Neural progenitor cell (in vitro differentiated cells): ENCODE data around the gene GUCY1A2. TPM values are rescaled to one million over a fixed set of nuclear protein-coding genes. Genes with fewer than 3 reads are reported as not detected.

Experiments used
- DNase-seq: peaks from one replicate; pipeline ENCODE4 v3.0.0-alpha.2; 2016; ENCODE audit warnings: low spot score
- H2AFZ ChIP-seq: fragments of 200-600 bp; sonication (generic); replicated peaks from 2 replicates; pipeline ENCODE4 v1.6.1; 2016; ENCODE audit warnings: antibody characterized with exemption
- H3F3A ChIP-seq: fragments of 200-600 bp; sonication (generic); 2 replicates; pipeline ENCODE4 v1.6.1; 2016; ENCODE audit warnings: antibody characterized with exemption, low read depth
- H3K27ac ChIP-seq: fragments of 200-600 bp; sonication (generic); 2 replicates; pipeline ENCODE4 v1.5.1; 2016; ENCODE audit warnings: mild to moderate bottlenecking
- H3K27me3 ChIP-seq: fragments of 200-600 bp; sonication (generic); 2 replicates; pipeline ENCODE4 v1.6.1; 2016; ENCODE audit warnings: mild to moderate bottlenecking, moderate library complexity
- H3K36me3 ChIP-seq: fragments of 200-600 bp; sonication (generic); 2 replicates; pipeline ENCODE4 v1.5.1; 2016
- H3K4me1 ChIP-seq: fragments of 200-600 bp; sonication (generic); 2 replicates; pipeline ENCODE4 v1.6.1; 2016; ENCODE audit warnings: mixed run types
- H3K4me2 ChIP-seq: fragments of 200-600 bp; sonication (generic); 2 replicates; pipeline ENCODE4 v1.6.1; 2016
- H3K4me3 ChIP-seq: fragments of 200-600 bp; sonication (generic); 2 replicates; pipeline ENCODE4 v1.5.1; 2016
- H3K79me2 ChIP-seq: fragments of 200-600 bp; sonication (generic); 2 replicates; pipeline ENCODE4 v1.6.1; 2016; ENCODE audit warnings: low read depth
- H3K9ac ChIP-seq: fragments of 200-600 bp; sonication (generic); 2 replicates; pipeline ENCODE4 v1.6.1; 2016
- H3K9me3 ChIP-seq: fragments of 200-600 bp; sonication (generic); 2 replicates; pipeline ENCODE4 v1.5.1; 2016; ENCODE audit warnings: low read depth
- H4K20me1 ChIP-seq: fragments of 200-600 bp; sonication (generic); 2 replicates; pipeline ENCODE4 v1.6.1; 2016; ENCODE audit warnings: low read depth
- H3K27ac Mint-ChIP-seq: 3 replicates; pipeline ENCODE4 v1.8.0; 2021; ENCODE audit warnings: mixed read lengths
- H3K27me3 Mint-ChIP-seq: 2 replicates; pipeline ENCODE4 v1.8.0; 2022; ENCODE audit warnings: low read depth, mild to moderate bottlenecking, inconsistent platforms, moderate library complexity, mixed read lengths; ENCODE audit not compliant: insufficient read depth
- H3K36me3 Mint-ChIP-seq: 3 replicates; pipeline ENCODE4 v1.8.0; 2021; ENCODE audit warnings: mixed read lengths
- H3K4me1 Mint-ChIP-seq: 3 replicates; pipeline ENCODE4 v1.8.0; 2021; ENCODE audit warnings: mixed read lengths
- H3K4me3 Mint-ChIP-seq: 3 replicates; pipeline ENCODE4 v1.8.0; 2021; ENCODE audit warnings: mild to moderate bottlenecking, moderate library complexity, mixed read lengths
- H3K9me3 Mint-ChIP-seq: 3 replicates; pipeline ENCODE4 v1.8.0; 2020; ENCODE audit warnings: mixed read lengths
- CTCF ChIP-seq: fragments of 200-600 bp; sonication (generic); IDR thresholded peaks from 2 replicates; pipeline ENCODE4 v1.5.1; 2017; ENCODE audit warnings: antibody characterized with exemption, mild to moderate bottlenecking
- EZH2 ChIP-seq: fragments of 200-600 bp; sonication (generic); IDR thresholded peaks from 2 replicates; pipeline ENCODE4 v1.6.1; 2017; ENCODE audit warnings: antibody characterized with exemption, mild to moderate bottlenecking, moderate library complexity
- EZH2phosphoT487 ChIP-seq: fragments of 200-600 bp; sonication (generic); IDR thresholded peaks from 2 replicates; pipeline ENCODE4 v1.6.1; 2017; ENCODE audit warnings: antibody characterized with exemption
- total RNA-seq: library from RNA; depleted of rRNA; stranded (reverse); fragments of >200 nt; gene quantifications from 2 replicates; pipeline ENCODE4 v1.2.3, GENCODE V29; 2015; ENCODE audit warnings: low replicate concordance

GUCY1A2 gene
- total RNA-seq, 1 donor from 2014 or later, result 0.54 TPM

GRCh38 chr11:107011977-107012376 is 6.3 kb downstream of the GUCY1A2 start:
- Mint-ChIP-seq H3K27ac (no peak overlapping the region), H3K4me1 (peaks cover 11% of the 10 kb centered on the region), H3K9me3 (no peaks in the 10 kb centered on the region), H3K36me3 (no peaks in the 10 kb centered on the region), H3K4me3 (no peak overlapping the region), H3K27me3 (no peaks in the 10 kb centered on the region)
- Histone ChIP-seq H3K27me3 (peaks cover 11% of the 10 kb centered on the region), H3K79me2 (no peaks in the 10 kb centered on the region), H3K4me1 (no peaks in the 10 kb centered on the region), H3K27ac (no peak overlapping the region), H3K9ac (no peak overlapping the region), H3K4me2 (no peak overlapping the region), H3K36me3 (no peaks in the 10 kb centered on the region), H3F3A (no peaks in the 10 kb centered on the region), H3K9me3 (no peaks in the 10 kb centered on the region), H4K20me1 (no peaks in the 10 kb centered on the region), H2AFZ (no peak overlapping the region), H3K4me3 (no peak overlapping the region)
- no peak for DNase-seq
- TF ChIP-seq EZH2, result no peak
- TF ChIP-seq CTCF, result no peak
- no peak for TF ChIP-seq EZH2phosphoT487

GRCh38 chr11:107009190-107009589 is 9.1 kb downstream of the GUCY1A2 start:
- H4K20me1 ChIP-seq, result no peaks in the 10 kb centered on the region
- no peak overlapping the region for H2AFZ ChIP-seq
- no peak for DNase-seq
- H3K27ac ChIP-seq, result no peak overlapping the region
- H3K4me2 ChIP-seq, result no peak overlapping the region
- H3K79me2 ChIP-seq, result no peaks in the 10 kb centered on the region
- Mint-ChIP-seq H3K27me3 (no peaks in the 10 kb centered on the region), H3K4me1 (no peaks in the 10 kb centered on the region), H3K9me3 (no peaks in the 10 kb centered on the region), H3K4me3 (no peak overlapping the region), H3K36me3 (no peaks in the 10 kb centered on the region), H3K27ac (no peak overlapping the region)
- no peaks in the 10 kb centered on the region for H3K36me3 ChIP-seq
- H3K4me3 ChIP-seq, result no peak overlapping the region
- no peaks in the 10 kb centered on the region for H3F3A ChIP-seq
- H3K27me3 ChIP-seq, result no peaks in the 10 kb centered on the region
- no peaks in the 10 kb centered on the region for H3K4me1 ChIP-seq
- TF ChIP-seq CTCF, result no peak
- TF ChIP-seq EZH2, result no peak
- TF ChIP-seq EZH2phosphoT487, result no peak
- no peak overlapping the region for H3K9ac ChIP-seq
- no peaks in the 10 kb centered on the region for H3K9me3 ChIP-seq

GRCh38 chr11:107006076-107006833 is 12.0 kb downstream of the GUCY1A2 start:
- no peak for DNase-seq
- TF ChIP-seq EZH2, result no peak
- no peaks in the 10 kb centered on the region for H3K36me3 Mint-ChIP-seq
- Histone ChIP-seq H3K4me1 (no peaks in the 10 kb centered on the region), H3K4me3 (no peak overlapping the region), H2AFZ (no peak overlapping the region), H3K36me3 (no peaks in the 10 kb centered on the region), H4K20me1 (no peaks in the 10 kb centered on the region), H3K27me3 (no peaks in the 10 kb centered on the region), H3K9ac (no peak overlapping the region), H3K4me2 (no peak overlapping the region), H3K27ac (no peak overlapping the region), H3F3A (no peaks in the 10 kb centered on the region), H3K79me2 (no peaks in the 10 kb centered on the region), H3K9me3 (no peaks in the 10 kb centered on the region)
- H3K4me1 Mint-ChIP-seq, result no peaks in the 10 kb centered on the region
- no peaks in the 10 kb centered on the region for H3K9me3 Mint-ChIP-seq
- no peak overlapping the region for H3K27ac Mint-ChIP-seq
- H3K27me3 Mint-ChIP-seq, result no peaks in the 10 kb centered on the region
- no peak overlapping the region for H3K4me3 Mint-ChIP-seq

GRCh38 chr11:106999196-106999595 is 19.1 kb downstream of the GUCY1A2 start:
- no peaks in the 10 kb centered on the region for H3K9me3 ChIP-seq
- no peak overlapping the region for H3K4me3 ChIP-seq
- H3K27me3 ChIP-seq, result no peaks in the 10 kb centered on the region
- H3F3A ChIP-seq, result no peaks in the 10 kb centered on the region
- no peak overlapping the region for H2AFZ ChIP-seq
- H3K9me3 Mint-ChIP-seq, result no peaks in the 10 kb centered on the region
- no peak overlapping the region for H3K4me2 ChIP-seq
- no peaks in the 10 kb centered on the region for H3K4me1 ChIP-seq
- no peak overlapping the region for H3K4me3 Mint-ChIP-seq
- H3K27me3 Mint-ChIP-seq, result no peaks in the 10 kb centered on the region
- H3K27ac ChIP-seq, result no peak overlapping the region
- no peak overlapping the region for H3K9ac ChIP-seq
- TF ChIP-seq EZH2 (no peak), EZH2phosphoT487 (no peak), CTCF (no peak)
- no peaks in the 10 kb centered on the region for H4K20me1 ChIP-seq
- no peak overlapping the region for H3K27ac Mint-ChIP-seq
- DNase-seq, result no peak
- no peaks in the 10 kb centered on the region for H3K36me3 Mint-ChIP-seq
- H3K4me1 Mint-ChIP-seq, result no peaks in the 10 kb centered on the region
- H3K79me2 ChIP-seq, result no peaks in the 10 kb centered on the region
- H3K36me3 ChIP-seq, result no peaks in the 10 kb centered on the region
